B cell (primary cell): ENCODE measurements around the gene SLC39A11. TPM values are rescaled to one million over a fixed set of nuclear protein-coding genes. Genes with fewer than 3 reads are reported as not detected.

Experiments used
- ATAC-seq: fragments of 200-7000 bp; cut with Tn5 transposase; one replicate; pipeline ENCODE4 v1.10.0; 2021; ENCODE audit warnings: low read depth, mild to moderate bottlenecking, moderate number of reproducible peaks, moderate library complexity
- CTCF ChIA-PET: fragments of 350-600 bp; sonication (Branson Sonifier 250); formaldehyde crosslinking; loops from one replicate; lab custom pipeline; 2021; ENCODE audit warnings: antibody characterized with exemption, inconsistent platforms; lab: Charles Lee
- POLR2A ChIA-PET: fragments of 350-600 bp; sonication (Branson Sonifier 250); formaldehyde crosslinking; loops from one replicate; lab custom pipeline; 2021; ENCODE audit warnings: antibody characterized with exemption; lab: Charles Lee
- DNase-seq: peaks from one replicate; pipeline ENCODE4 v3.0.0; 2013
- H2AFZ ChIP-seq: 2 replicates; pipeline ENCODE4 v1.6.1; 2012; ENCODE audit warnings: mild to moderate bottlenecking, low read depth, low read length; ENCODE audit not compliant: insufficient read depth, poor library complexity, severe bottlenecking
- H3K27ac ChIP-seq, 2 donors: 1 replicate in 1 of 2; 2 replicates in 1 of 2; pipeline ENCODE4 v1.5.1; 2012 to 2013; ENCODE audit warnings: low read length in 2 of 2, mild to moderate bottlenecking in 2 of 2, moderate library complexity in 1 of 2
- H3K27me3 ChIP-seq, 4 experiments: fragments of 200-600 bp in 1 of 4; sonication (generic) in 1 of 4; replicated peaks in 1 of 4; 1 replicate in 2 of 4; 2 replicates in 2 of 4; pipeline versions ENCODE4 v1.6.1 to v1.7.0; 2013 to 2016; ENCODE audit warnings: low read length in 3 of 4, mild to moderate bottlenecking in 2 of 4, mixed read lengths in 1 of 4, moderate library complexity in 1 of 4; ENCODE audit not compliant: insufficient read depth in 4 of 4, control insufficient read depth in 3 of 4; ENCODE audit errors: control extremely low read depth in 1 of 4
- H3K36me3 ChIP-seq, 2 experiments: replicated peaks in 1 of 2; 1 replicate in 1 of 2; 2 replicates in 1 of 2; pipeline versions ENCODE4 v1.6.1 to v1.7.1; 2013; ENCODE audit warnings: low read length in 1 of 2; ENCODE audit not compliant: insufficient read depth in 2 of 2, control insufficient read depth in 1 of 2; ENCODE audit errors: control extremely low read depth in 1 of 2, extremely low read depth in 1 of 2
- H3K4me1 ChIP-seq, 2 donors: fragments of 200-600 bp in 1 of 2; sonication (generic) in 1 of 2; 1 replicate in 1 of 2; 2 replicates in 1 of 2; pipeline versions ENCODE4 v1.5.1 to v1.6.1; 2013 to 2017; ENCODE audit warnings: low read length in 2 of 2; ENCODE audit not compliant: control insufficient read depth in 2 of 2, insufficient read depth in 2 of 2
- H3K4me2 ChIP-seq: replicated peaks from 2 replicates; pipeline ENCODE3; 2012; ENCODE audit warnings: mild to moderate bottlenecking, low read depth, low read length; ENCODE audit not compliant: poor library complexity, severe bottlenecking
- H3K4me3 ChIP-seq, 5 experiments: fragments of 200-600 bp in 1 of 5; sonication (generic) in 1 of 5; 1 replicate in 3 of 5; 2 replicates in 2 of 5; pipeline versions ENCODE4 v1.5.1 to v1.7.0; 2011 to 2016; ENCODE audit warnings: low read length in 4 of 5, mild to moderate bottlenecking in 4 of 5, low read depth in 2 of 5, control low read depth in 1 of 5, moderate library complexity in 1 of 5; ENCODE audit not compliant: insufficient read depth in 1 of 5; ENCODE audit errors: control extremely low read depth in 1 of 5, extremely low read depth in 1 of 5
- H3K79me2 ChIP-seq: fragments of 200-600 bp; sonication (generic); one replicate; pipeline ENCODE4 v1.6.0; 2016; ENCODE audit warnings: low read length; ENCODE audit not compliant: control insufficient read depth, insufficient read depth
- H3K9ac ChIP-seq: fragments of 200-600 bp; sonication (generic); 2 replicates; pipeline ENCODE4 v1.6.1; 2017; ENCODE audit warnings: mild to moderate bottlenecking, low read length, moderate library complexity
- H3K9me3 ChIP-seq, 3 donors: one replicate each; pipeline versions ENCODE4 v1.6.1 to v1.7.1; 2013; ENCODE audit warnings: low read length in 2 of 3; ENCODE audit not compliant: control insufficient read depth in 2 of 3, insufficient read depth in 1 of 3; ENCODE audit errors: control extremely low read depth in 1 of 3
- H4K20me1 ChIP-seq: 2 replicates; pipeline ENCODE4 v1.6.0; 2012; ENCODE audit warnings: mild to moderate bottlenecking, low read length; ENCODE audit not compliant: insufficient read depth, control insufficient read depth, poor library complexity, severe bottlenecking
- H3K27ac Mint-ChIP-seq: one replicate; pipeline ENCODE4 v1.8.0; 2021; ENCODE audit warnings: mixed read lengths
- H3K27me3 Mint-ChIP-seq: one replicate; pipeline ENCODE4 v1.8.0; 2021; ENCODE audit warnings: mixed read lengths
- H3K4me1 Mint-ChIP-seq: one replicate; pipeline ENCODE4 v1.8.0; 2021; ENCODE audit warnings: mixed read lengths
- H3K4me3 Mint-ChIP-seq: one replicate; pipeline ENCODE4 v1.8.0; 2021; ENCODE audit warnings: mixed read lengths
- H3K9me3 Mint-ChIP-seq: one replicate; pipeline ENCODE4 v1.8.0; 2022; ENCODE audit warnings: mixed read lengths; ENCODE audit not compliant: insufficient read depth
- EZH2 ChIP-seq: IDR thresholded peaks from 2 replicates; pipeline ENCODE4 v1.6.1; 2012; ENCODE audit warnings: borderline replicate concordance, low read depth, mild to moderate bottlenecking, moderate library complexity, low read length; ENCODE audit not compliant: insufficient read depth, poor library complexity, severe bottlenecking
- WGBS: methylation state at CpG from one replicate; pipeline ENCODE4 v1.1.5; 2013; ENCODE audit warnings: missing lambda C conversion rate; ENCODE audit not compliant: insufficient coverage; 5-methylcytosine and 5-hydroxymethylcytosine counted together
- intact Hi-C: fragments of 100-400 bp; cut with micrococcal nuclease; formaldehyde crosslinking; loops from one replicate; pipeline ENCODE4 v1.10.0; 2022
- polyA plus RNA-seq: library from polyadenylated mRNA; depleted of rRNA; stranded (reverse); fragments of >200 nt; gene quantifications from 2 replicates; pipeline ENCODE4 v1.2.3, GENCODE V29; 2012
- total RNA-seq, 2 donors: library from RNA; stranded (reverse); fragments of 120-200 nt in 1 of 2; gene quantifications; 1 replicate in 1 of 2; 2 replicates in 1 of 2; pipeline versions ENCODE4 v1.2.3 to v1.2.4, GENCODE V29; 2013 to 2022
- TF ChIP-seq, protein P1 (sequence below): fragments of 200-600 bp; IDR thresholded peaks from one replicate; pipeline ENCODE4 v1.8.0; 2022; ENCODE audit warnings: antibody characterized with exemption, mild to moderate bottlenecking

Gene SLC39A11
- total and polyA plus RNA-seq, 2 donors (not counting 1 experiment from before 2014, with no cell fraction given), result 6.9 to 39.6 TPM

DNA sequence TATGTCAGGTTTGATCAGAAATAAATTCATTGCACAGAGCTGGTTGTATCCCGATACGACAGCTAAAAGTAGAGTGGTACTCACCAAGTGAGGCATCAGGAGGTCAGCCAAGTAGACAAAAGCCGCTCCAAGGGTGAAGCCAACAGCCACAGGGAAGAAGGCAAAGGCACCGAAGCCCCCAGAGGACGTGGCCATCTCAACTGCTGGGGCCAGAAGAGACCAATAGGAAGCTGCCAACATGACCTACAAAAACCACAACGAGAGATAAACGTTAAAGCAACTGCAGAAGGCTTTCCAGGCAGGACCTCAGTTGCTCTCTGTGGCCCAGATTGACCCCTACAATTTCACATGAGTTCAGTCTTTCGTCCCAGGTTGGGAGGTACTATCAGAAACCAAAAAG lies 61.0 kb downstream of the SLC39A11 start:
- Mint-ChIP-seq H3K9me3 (no peaks in the 10 kb centered on the region), H3K27me3 (no peaks in the 10 kb centered on the region), H3K27ac (no peak overlapping the region), H3K4me3 (no peak overlapping the region), H3K4me1 (no peaks in the 10 kb centered on the region)
- H3K27ac ChIP-seq, result no peak overlapping the region
- no peaks in the 10 kb centered on the region for H3K9me3 ChIP-seq
- CTCF ChIA-PET, result no interaction called here
- H3K4me3 ChIP-seq, result no peak overlapping the region
- no peaks in the 10 kb centered on the region for H3K79me2 ChIP-seq
- H2AFZ ChIP-seq, result no peak overlapping the region
- ATAC-seq, result no peak
- no peaks in the 10 kb centered on the region for H4K20me1 ChIP-seq
- no peaks in the 10 kb centered on the region for H3K4me1 ChIP-seq
- POLR2A ChIA-PET, result no interaction called here
- H3K36me3 ChIP-seq, result peaks cover 0 to 17% of the 10 kb centered on the region in 2 experiments
- no peak overlapping the region for H3K4me2 ChIP-seq
- no peak overlapping the region for H3K9ac ChIP-seq
- intact Hi-C loops, result no loop called here
- TF ChIP-seq, protein P1, sequence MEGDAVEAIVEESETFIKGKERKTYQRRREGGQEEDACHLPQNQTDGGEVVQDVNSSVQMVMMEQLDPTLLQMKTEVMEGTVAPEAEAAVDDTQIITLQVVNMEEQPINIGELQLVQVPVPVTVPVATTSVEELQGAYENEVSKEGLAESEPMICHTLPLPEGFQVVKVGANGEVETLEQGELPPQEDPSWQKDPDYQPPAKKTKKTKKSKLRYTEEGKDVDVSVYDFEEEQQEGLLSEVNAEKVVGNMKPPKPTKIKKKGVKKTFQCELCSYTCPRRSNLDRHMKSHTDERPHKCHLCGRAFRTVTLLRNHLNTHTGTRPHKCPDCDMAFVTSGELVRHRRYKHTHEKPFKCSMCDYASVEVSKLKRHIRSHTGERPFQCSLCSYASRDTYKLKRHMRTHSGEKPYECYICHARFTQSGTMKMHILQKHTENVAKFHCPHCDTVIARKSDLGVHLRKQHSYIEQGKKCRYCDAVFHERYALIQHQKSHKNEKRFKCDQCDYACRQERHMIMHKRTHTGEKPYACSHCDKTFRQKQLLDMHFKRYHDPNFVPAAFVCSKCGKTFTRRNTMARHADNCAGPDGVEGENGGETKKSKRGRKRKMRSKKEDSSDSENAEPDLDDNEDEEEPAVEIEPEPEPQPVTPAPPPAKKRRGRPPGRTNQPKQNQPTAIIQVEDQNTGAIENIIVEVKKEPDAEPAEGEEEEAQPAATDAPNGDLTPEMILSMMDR, result no peak
- TF ChIP-seq EZH2, result no peak
- no peak for DNase-seq
- 96% methylated on average over 7 of the region's 8 CpGs for WGBS
- no peaks in the 10 kb centered on the region for H3K27me3 ChIP-seq

DNA sequence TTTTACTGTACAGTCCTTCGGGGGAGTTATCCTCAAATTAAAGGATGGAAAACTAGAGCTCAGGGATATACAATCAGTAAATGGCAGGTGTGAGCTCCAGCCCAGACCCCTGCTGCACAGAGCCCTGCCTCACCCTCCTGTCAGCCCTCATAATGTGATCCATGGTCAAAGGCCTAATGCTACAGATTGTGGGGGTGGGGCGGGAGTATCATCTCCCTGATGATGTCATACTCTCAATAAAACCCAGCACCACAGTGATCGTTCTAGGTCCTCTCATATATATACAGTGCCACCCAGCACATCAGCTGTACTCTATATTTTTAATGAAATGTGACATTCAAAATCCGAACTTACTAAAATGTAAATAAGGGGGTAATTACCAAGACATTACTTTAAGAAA lies 61.5 kb downstream of the SLC39A11 start:
- POLR2A ChIA-PET, result no interaction called here
- no peak overlapping the region for H3K9ac ChIP-seq
- intact Hi-C loops, result no loop called here
- no peak overlapping the region for H2AFZ ChIP-seq
- DNase-seq (no peak), ATAC-seq (no peak)
- H3K27ac ChIP-seq, result no peak overlapping the region
- Mint-ChIP-seq H3K4me3 (no peak overlapping the region), H3K4me1 (no peaks in the 10 kb centered on the region), H3K9me3 (no peaks in the 10 kb centered on the region), H3K27ac (no peak overlapping the region), H3K27me3 (no peaks in the 10 kb centered on the region)
- no peaks in the 10 kb centered on the region for H3K4me1 ChIP-seq
- CTCF ChIA-PET, result no interaction called here
- no peaks in the 10 kb centered on the region for H4K20me1 ChIP-seq
- H3K4me3 ChIP-seq, result no peak overlapping the region
- no peak overlapping the region for H3K4me2 ChIP-seq
- H3K36me3 ChIP-seq, result peaks cover 0 to 17% of the 10 kb centered on the region in 2 experiments
- H3K79me2 ChIP-seq, result no peaks in the 10 kb centered on the region
- TF ChIP-seq, protein P1, result no peak
- WGBS, result no CpG with 5 or more reads among the region's 4 CpGs
- no peaks in the 10 kb centered on the region for H3K27me3 ChIP-seq
- H3K9me3 ChIP-seq, result no peaks in the 10 kb centered on the region
